GM21367 (cell line): ENCODE data around the gene MPV17.
"Not testable (repeated sequence)": the region's sequence is repeated elsewhere in the genome, so short reads cannot be mapped to it uniquely, and the experiment has no call there.

ENCODE experiments used
- ATAC-seq: cut with Tn5 transposase; IDR thresholded peaks from one replicate; pipeline ENCODE4 v1.9.1; 2021; ENCODE audit not compliant: unreplicated experiment

The MPV17 gene

DNA sequence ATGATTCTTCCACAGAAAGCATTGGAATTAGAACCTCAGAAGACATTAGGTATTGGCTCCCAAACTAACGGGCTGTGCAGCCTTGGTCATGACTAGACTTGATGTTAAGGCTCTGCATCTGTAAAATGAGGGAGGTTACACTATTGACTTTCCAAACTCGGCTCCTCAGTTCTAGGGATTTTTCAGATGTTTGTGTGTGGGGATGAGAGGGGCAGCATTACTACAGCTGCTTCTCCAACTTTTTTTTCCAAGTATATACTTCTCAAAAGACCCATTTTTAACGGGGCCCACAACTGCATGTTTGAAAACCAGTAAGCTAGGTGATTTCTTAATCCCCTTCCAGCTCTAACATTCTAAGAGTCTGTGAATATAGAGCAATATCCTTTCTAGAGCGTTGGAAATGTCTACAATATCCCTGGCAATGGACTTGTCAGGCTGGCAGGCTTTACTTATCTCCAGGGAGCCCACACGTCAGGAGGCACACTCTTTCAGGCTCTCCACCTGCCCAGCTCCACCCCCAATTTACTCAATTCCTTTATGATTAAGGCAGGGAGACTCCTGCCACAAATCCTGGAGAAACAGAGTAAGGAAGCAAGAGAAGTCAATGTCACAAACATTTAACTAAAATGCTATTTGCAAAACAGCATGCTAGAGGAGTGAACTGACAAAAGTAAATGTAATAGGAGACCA lies 844 bp upstream of the MPV17 start:
- ATAC-seq: no peak

GRCh38 chr2:27322301-27322765 lies 564 bp downstream of the MPV17 start:
- no peak for ATAC-seq

DNA sequence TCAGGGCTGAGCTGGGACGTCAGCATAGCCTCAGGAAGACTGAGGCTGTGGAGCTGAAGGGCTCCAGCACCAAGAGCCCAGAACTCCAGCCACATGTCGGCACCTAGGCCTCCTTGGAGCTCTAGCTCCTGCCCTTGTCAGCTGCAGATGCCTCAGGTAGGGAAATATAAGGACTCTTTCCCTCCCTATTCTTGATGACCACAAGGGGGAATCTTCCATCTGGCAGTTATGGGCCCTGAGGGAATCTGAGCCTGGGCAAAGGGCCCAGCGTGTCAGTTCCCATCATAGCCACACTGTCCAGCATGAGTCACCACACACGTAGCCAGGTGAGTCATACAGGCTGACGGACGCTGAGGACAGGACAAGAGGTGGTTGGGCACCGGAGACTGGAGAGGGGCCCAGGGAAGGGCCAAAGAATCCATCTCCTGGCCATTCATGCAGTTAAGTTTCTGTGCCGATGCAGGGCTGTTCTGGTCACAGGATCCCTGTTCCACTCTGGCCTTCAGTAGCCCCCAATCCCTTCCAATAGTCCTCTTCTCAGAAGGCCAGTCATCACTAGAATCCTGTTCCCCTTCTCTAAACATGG lies 1.8 kb downstream of the MPV17 start:
- ATAC-seq: no peak

DNA sequence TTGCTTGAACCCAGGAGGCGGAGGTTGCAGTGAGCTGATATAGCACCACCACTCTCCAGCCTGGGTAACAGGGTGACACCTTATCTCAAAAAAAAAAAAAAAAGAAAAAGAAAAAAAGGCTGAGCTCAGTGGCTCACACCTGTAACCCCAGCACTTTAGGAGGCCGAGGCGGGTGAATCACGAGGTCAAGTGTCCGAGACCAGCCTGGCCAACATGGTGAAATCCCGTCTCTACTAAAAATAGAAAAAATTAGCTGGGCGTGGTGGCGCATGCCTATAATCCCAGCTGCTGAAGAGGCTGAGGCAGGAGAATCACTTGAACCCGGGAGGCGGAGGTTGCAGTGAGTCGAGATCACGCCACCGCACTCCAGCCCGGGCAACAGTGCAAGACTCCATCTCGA lies 3.1 kb downstream of the MPV17 start:
- not testable (repeated sequence) for ATAC-seq

DNA sequence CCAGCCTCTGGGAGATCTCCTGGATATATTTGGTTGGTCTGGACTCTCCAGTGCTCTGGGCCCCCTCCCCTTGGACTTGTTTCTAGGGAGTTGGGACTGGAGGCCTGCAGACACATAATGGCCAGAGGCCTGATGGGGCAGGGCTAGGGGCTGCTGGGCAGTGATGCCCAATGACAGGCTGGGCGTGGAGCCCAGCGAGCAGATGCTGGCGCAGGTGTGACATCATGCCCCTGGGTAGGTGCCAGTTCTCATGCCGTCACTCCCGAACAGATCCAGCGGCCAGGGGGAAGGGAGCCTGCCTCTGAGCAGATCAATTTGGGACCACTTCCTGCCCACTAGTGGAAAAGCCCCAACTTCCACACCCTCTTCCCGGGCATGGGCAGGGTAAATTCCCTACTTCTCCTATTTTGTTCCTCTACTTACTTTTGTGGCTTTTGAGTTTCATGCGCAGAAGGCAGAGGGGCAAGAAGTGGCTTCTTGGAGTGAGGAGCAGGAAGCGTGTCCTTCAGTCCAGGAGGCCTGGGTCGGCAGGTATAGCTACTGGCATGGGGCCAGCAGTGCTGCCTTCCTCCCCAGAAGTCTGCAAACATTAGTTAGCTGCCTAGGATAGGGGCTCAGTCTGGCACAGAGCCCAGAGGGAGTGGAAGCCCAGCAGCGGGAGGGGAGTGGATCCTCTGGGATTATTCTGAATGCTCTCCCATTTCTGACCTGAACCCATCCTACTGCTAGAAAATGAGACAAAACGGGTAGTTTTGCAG lies 6.1 kb downstream of the MPV17 start:
- no peak for ATAC-seq

DNA sequence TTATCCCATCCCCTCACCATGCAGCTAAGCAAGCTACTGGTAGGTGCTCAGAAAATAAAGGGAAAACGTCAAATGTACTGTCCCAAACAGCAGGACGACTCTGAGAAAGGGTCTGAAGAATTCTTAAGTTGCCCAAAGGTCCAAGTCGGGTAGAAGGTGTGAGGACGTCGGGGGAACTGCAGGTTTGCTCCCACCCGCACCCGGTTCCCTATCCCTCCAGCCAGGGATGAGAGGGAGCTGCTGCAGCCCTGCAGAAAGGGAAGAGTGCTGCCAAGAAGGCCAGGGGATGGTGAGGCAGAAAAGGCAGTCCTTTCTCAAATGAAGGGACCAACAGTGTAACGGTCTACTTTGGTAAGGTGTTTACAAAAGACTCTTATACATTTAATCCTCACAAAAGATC lies 7.8 kb downstream of the MPV17 start:
- ATAC-seq: no peak

DNA sequence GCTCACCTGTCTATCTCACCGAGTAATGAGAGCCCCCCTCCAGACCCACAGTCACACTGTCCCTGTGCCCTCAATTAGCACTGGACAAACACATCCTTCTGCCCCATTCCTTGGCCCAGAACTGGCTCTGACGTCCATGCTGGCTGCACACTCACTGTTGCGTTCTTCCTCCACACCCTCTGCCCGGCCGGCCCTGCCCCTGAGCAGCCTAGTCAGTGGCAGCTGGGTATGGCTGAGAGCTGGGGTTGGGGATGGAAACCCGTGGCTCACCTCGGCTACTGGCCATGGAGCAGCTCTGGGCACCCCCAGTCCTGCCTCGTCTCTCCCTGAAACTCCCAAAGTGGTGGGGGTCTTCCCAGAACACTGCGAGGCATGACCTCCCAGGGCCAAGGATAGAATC lies 8.2 kb downstream of the MPV17 start:
- no peak for ATAC-seq

DNA sequence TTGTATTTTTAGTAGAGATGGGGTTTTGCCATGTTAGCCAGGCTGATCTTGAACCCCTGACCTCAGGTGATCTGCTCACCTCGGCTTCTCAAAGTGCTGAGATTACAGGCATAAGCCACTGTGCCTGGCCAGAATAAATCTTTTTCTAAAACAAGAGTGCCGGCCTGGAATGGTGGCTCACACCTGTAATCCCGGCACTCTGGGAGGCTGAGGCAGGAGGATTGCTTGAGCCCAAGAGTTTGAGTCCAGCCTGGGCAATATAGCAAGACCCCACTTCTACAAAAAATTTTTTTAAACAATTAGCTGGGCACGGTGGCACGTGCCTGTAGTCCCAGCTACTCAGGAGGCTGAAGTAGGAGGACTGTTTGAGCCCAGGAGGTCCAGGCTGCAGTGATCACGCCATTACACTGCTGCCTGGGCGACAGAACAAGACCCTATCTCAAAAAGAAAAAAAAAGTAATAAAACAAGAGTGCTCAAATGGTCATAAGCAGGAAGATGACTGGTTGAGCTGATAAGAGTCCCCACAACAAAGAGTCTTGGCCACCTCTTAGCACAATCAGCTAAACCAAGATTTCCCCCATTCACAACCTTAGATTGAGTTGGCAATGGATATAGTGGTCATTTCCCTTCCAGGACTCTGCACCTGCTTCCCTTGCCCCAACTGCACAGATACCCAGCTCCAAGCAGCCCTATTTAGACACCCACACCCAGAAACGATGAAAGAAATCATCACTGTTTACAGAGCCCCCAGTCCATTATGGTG lies 8.8 kb downstream of the MPV17 start:
- no peak for ATAC-seq

- ATAC-seq: no peak
These were observed 10.7 kb downstream of the MPV17 start for GRCh38 chr2:27312152-27312551.

- ATAC-seq: no peak
These were observed 13.2 kb downstream of the MPV17 start for GRCh38 chr2:27309651-27310050.

- no peak for ATAC-seq
These were observed 14.5 kb downstream of the MPV17 start, which contains the start of gene UCN for GRCh38 chr2:27308359-27308881. UCN (minus strand) TSS chr2:27308445; CDS start chr2:27307895, 550 bp downstream.

DNA sequence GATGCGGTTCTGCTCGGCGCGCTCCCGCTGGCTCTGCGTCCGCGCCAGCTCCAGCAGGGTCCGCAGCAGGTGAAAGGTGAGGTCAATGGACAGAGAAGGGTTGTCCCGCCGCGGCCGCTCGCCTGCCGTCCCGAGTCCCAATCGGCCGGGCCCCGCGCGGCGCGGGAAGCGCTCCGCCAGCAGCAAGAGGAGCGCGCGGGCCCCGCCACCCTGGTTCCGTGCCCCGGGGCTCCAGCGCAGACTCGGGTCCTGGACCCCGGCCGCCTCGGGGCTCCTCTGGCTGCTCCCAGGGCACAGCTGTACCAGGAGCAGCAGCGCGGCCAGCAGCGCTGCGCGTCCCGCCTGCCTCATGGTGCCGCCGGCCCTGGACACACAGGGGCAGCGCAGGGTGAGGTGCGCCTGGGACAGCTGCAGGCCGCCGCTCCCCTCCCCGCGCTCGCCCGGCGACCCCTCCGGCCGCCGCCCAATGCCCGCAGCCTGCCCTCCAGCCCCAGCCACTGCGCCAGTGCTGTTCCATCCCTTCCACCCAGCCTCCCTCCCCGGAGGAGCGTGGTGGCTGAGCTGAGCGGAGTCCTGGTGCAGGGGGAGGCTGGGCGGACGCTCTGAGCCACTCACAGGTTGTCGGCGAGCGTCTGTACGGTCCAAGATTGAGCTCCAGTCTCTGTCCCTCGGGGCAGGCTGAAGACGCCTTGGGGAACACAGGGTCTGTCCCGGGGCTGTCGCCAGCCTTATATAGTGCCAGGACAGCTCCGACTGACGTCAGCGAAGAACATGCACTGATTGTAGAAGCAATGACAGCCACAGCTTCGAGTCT lies 15.1 kb downstream of the MPV17 start:
- no peak for ATAC-seq

DNA sequence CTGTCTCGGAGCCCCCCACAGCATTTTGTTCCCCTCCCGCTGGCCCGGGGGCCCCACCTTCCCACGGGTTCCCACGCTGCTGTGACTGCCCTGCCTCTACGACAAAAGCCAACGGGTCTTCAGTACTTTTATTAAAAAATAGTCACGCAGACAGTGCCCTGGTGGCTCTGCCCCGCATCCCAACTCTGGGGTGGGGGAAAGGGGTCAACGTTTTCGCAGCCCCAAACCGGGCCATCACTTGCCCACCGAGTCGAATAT lies 15.7 kb downstream of the MPV17 start:
- no peak for ATAC-seq

DNA sequence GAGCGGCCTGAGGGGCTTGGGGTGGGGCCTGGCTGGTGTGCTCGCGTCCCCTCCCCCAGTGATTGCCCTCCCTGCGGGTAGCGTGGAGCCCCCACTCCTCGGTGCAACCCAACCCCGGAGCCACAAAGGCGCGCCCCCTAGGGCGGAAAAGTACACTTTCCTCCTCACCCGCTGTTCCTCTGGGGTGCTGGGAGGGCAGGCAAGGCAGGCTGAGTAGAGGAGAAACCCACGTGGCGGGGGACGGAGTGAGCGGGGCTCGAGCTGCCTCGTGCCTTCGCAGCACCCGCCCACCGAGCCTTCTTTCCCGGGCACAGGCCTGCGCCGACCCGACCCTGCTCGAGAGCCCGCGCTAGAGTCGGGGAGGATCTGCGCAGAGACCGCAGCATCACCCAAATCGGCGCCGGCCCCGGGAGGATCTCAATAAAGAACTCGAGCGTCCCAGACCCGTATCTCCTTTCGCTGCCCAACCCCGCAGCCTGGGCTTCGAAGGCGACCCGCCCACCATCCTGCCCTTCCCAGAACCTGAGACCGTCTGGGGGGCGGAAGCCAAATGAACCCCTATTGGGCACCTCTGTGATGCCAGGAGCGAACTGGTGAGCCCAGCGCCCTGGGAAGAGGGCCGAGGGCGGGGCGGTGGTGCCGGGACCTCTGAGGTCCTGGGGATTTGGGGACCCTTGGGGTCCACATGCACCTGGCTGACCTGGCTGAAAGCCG lies 16.2 kb downstream of the MPV17 start:
- ATAC-seq: no peak

- ATAC-seq: no peak
These were observed 16.8 kb downstream of the MPV17 start for GRCh38 chr2:27306136-27306535.

- ATAC-seq: no peak
These were observed 17.4 kb downstream of the MPV17 start for GRCh38 chr2:27305516-27305915.

GRCh38 chr2:27304488-27305240 lies 18.2 kb downstream of the MPV17 start:
- ATAC-seq: no peak

- ATAC-seq: no peak
These were observed 19.5 kb downstream of the MPV17 start for GRCh38 chr2:27303093-27304025.
